GM18868 (cell line): ENCODE results near the gene NFIB.

Experiments
- ATAC-seq: cut with Tn5 transposase; IDR thresholded peaks from one replicate; pipeline ENCODE4 v1.9.1; 2021; ENCODE audit warnings: mild to moderate bottlenecking, moderate library complexity; ENCODE audit not compliant: unreplicated experiment

NFIB gene

DNA sequence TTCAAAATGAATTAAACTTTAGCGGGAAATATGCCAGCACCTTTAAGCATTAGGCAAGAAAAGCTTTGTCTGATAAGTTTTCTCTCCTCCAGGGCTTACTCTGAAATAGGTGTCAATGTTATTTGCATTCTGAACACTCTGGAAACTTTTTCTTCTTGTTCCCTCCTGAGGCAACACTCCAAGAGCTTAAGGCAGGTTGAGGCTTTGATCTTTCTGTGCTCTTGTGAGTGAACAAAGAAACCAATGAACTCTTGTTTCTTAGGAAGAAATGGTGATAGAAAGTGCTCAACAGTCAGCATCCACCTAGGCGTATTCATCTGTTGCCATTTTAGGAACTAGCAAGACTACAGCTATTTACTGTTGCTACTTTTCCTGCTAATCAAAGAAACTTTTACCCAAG lies 259.8 kb downstream of the NFIB start:
- no peak for ATAC-seq

DNA sequence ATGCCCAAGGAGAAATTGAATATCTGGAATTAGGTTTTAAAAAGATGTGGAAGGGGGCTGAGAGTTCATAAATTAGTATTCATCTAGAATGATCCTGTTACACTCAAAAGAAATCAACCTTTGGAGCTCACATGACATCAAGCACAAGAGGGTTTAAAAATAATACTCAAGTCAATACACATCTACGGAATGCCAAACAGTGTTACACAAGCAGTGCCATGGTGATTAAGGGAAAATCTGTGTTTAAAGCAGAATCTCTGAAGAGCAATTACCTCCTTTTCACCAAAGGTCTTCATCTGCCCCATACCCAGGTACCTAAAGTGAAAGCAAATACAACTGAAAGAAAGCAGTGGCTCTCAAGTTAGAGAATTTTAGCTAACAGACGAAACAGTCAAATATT lies 261.6 kb downstream of the NFIB start:
- ATAC-seq = no peak

DNA sequence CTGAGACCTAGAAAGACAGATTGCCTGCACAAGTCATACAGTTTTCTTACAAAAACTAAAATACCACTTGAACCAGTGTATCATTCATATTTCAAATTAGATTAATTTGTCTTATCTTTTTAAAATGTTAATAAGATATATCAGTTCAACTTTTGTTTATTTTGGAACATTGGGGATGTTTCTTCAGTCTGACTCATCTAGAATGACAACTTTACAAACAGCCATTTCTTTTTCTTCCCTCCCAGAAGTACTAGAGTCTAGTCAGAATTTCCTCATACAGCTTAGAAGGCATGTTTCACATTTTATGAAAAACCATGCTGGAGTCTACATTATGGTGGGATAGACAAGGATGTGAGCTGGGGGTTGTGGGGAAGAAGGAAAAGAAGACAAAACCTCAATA lies 262.5 kb downstream of the NFIB start:
- no peak for ATAC-seq

DNA sequence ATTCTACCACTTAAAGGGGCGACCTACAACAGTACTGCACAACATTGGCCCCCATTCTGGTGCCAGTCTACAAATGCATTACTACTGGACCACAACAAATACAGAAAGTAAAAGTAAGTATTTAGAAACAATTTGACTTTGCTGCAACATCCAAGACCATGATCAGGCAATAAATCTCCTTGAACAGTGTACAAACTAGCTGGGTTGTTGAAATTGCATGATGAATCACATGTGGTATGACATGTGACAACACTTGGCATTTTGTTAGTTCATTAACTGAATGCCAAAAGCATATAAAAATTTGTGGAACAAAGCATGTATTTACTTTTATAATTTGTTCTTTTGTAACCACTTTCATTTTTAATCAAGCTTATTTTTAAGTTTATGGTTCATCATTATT lies 270.5 kb downstream of the NFIB start:
- ATAC-seq = no peak

DNA sequence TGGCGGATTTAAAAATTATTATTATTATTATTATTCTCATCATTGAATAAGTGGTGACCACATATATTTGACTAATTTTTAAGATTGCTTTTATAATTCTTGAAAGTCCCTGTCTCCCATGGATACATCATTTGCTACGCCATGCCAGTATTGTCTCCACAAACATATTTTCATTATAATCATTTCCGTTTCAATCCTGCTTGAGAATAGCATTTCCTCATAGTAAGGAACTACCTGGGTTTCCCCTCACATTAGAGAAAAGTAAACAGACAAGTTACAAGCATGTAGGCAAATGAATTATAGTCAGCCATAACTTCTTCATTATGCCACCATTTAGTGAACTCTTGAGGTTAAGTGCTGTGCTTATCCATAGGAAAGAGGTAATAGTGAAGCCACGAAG lies 276.6 kb downstream of the NFIB start:
- no peak for ATAC-seq

DNA sequence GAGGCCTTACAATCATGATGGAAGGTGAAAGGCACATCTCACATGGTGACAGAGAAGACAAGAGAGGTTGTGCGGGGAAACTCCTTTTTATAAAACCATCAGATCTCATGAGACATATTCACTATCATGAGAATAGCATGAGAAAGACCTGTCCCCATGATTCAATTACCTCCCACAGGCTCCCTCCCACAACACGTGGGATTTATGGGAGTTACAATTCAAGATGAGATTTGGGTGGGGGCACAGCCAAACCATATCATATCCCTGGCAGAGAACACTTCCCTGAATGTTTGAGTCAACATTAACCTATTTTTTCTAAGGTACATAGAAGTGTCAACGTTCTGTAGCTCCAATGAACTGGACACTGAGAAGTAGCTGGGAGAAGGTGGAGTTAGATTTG lies 280.9 kb downstream of the NFIB start:
- ATAC-seq = no peak
